GM20000 (cell line): ENCODE data around the gene YARS2.
"Not testable (repeated sequence)": the region's sequence is repeated elsewhere in the genome, so short reads cannot be mapped to it uniquely, and the experiment has no call there.

Experiments
- DNase-seq: peaks from one replicate; pipeline ENCODE4 v3.0.0; 2012; ENCODE audit warnings: low spot score
- CTCF ChIP-seq: IDR thresholded peaks from 2 replicates; pipeline ENCODE4 v1.5.1; 2012; ENCODE audit warnings: mild to moderate bottlenecking, control low read depth; ENCODE audit errors: extremely low read depth, missing control alignments

The YARS2 gene

GRCh38 chr12:32702473-32702872 is 53.2 kb downstream of the YARS2 start:
- TF ChIP-seq CTCF: no peak
- DNase-seq: no peak

DNA sequence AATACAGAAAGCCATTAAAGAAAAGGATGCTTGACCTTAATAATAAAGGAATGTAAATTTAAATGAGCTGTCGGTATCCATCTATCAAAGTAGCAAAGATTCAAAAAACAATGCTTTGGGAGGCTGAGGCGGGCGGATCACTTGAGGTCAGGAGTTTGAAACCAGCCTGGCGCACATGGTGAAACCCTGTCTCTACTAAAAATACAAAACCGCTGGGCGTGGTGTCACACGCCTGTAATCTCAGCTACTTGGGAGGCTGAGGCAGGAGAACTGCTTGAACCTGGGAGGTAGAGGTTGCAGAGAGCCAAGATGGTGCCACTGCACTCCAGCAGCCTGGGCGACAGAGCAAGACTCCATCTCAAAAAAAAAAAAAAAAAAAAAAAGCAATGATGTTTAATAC is 56.3 kb downstream of the YARS2 start:
- not testable (repeated sequence) for DNase-seq

- TF ChIP-seq CTCF: no peak
- DNase-seq: no peak
Measured at GRCh38 chr12:32698285-32698684, 57.4 kb downstream of the YARS2 start.

DNA sequence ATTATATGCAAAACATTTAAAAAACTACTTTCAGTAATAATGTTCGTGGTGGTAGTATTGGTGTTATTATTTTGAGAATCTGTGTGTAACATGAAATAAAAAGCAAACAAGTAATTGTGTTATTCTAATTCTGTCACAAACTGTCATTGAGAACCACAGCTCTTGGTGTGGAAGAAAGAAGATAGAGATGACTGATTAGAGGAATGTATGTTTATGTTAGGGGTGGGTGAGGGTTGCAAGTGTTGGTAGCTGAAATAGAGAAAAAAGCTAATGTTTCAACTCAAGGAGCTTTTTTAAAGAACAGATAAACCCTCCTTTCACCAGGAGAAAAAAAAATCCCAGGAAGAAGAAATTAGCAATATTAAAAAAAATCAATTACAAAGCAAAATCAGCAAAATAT is 58.3 kb downstream of the YARS2 start:
- no peak for TF ChIP-seq CTCF
- no peak for DNase-seq
